Measurements from ENCODE around the gene SGMS1. TPM values are rescaled to one million over a fixed set of nuclear protein-coding genes. Genes with fewer than 3 reads are reported as not detected.
"Not testable (repeated sequence)": the region's sequence is repeated elsewhere in the genome, so short reads cannot be mapped to it uniquely, and the experiment has no call there.

SGMS1 gene
- total RNA-seq, 1 donor from 2014 or later: 76.2 TPM

GRCh38 chr10:50511492-50512213 is 112.1 kb downstream of the SGMS1 start:
- DNase-seq (ENCODE audit: low read depth in 2 of 2): peak; percentile 26 to 77

- DNase-seq (ENCODE audit: low read depth in 2 of 2): peak; percentile 9 to 26
Observed at GRCh38 chr10:50510517-50511473, 113.0 kb downstream of the SGMS1 start.

- DNase-seq (ENCODE audit: low read depth in 2 of 2): no peak
Observed at GRCh38 chr10:50508315-50509051, 115.3 kb downstream of the SGMS1 start.

GRCh38 chr10:50506861-50507573 is 116.7 kb downstream of the SGMS1 start:
- no peak for DNase-seq (ENCODE audit: low read depth in 2 of 2)

GRCh38 chr10:50504389-50504788 is 119.4 kb downstream of the SGMS1 start:
- DNase-seq (ENCODE audit: low read depth in 2 of 2): no peak

- DNase-seq (ENCODE audit: low read depth in 2 of 2): no peak
Observed at GRCh38 chr10:50503661-50504320, 120.0 kb downstream of the SGMS1 start.

- DNase-seq (ENCODE audit: low read depth in 2 of 2): not testable (repeated sequence)
Observed at GRCh38 chr10:50503156-50503555, 120.6 kb downstream of the SGMS1 start.

- DNase-seq (ENCODE audit: low read depth in 2 of 2): peak in 1 of 2 donors; percentile 9
Observed at GRCh38 chr10:50501924-50502452, 121.8 kb downstream of the SGMS1 start.

- DNase-seq (ENCODE audit: low read depth in 2 of 2): no peak
Observed at GRCh38 chr10:50501478-50501877, 122.3 kb downstream of the SGMS1 start.

GRCh38 chr10:50498465-50498864 is 125.3 kb downstream of the SGMS1 start:
- DNase-seq (ENCODE audit: low read depth in 2 of 2): no peak

- DNase-seq (ENCODE audit: low read depth in 2 of 2): peak; percentile 21 to 47
Observed at GRCh38 chr10:50497758-50498157, 126.0 kb downstream of the SGMS1 start.

- no peak for DNase-seq (ENCODE audit: low read depth in 2 of 2)
Observed at GRCh38 chr10:50496228-50496627, 127.5 kb downstream of the SGMS1 start.

- DNase-seq (ENCODE audit: low read depth in 2 of 2): no peak
Observed at GRCh38 chr10:50490241-50490640, 133.5 kb downstream of the SGMS1 start.

- not testable (repeated sequence) for DNase-seq (ENCODE audit: low read depth in 2 of 2)
Observed at GRCh38 chr10:50484550-50484949, 139.2 kb downstream of the SGMS1 start.

GRCh38 chr10:50480054-50481007 is 143.4 kb downstream of the SGMS1 start:
- DNase-seq (ENCODE audit: low read depth in 2 of 2): no peak

- DNase-seq (ENCODE audit: low read depth in 2 of 2): no peak
Observed at GRCh38 chr10:50477287-50478203, 146.2 kb downstream of the SGMS1 start.

- DNase-seq (ENCODE audit: low read depth in 2 of 2): no peak
Observed at GRCh38 chr10:50473756-50474155, 150.0 kb downstream of the SGMS1 start.

- no peak for DNase-seq (ENCODE audit: low read depth in 2 of 2)
Observed at GRCh38 chr10:50472914-50473313, 150.8 kb downstream of the SGMS1 start.

Measured in lung microvascular endothelial cell (primary cell).